WTC11 (cell line): Measurements from ENCODE around the gene ERC2.

ENCODE experiments used
- CTCF ChIP-seq: fragments of 200-600 bp; IDR thresholded peaks from 2 replicates; pipeline ENCODE4 v1.8.0; 2022; ENCODE audit warnings: antibody characterized with exemption
- HMGXB4 ChIP-seq: sonication (generic); formaldehyde crosslinking; IDR thresholded peaks from 2 replicates; pipeline ENCODE4 v1.8.1; 2023; ENCODE audit warnings: mild to moderate bottlenecking, moderate library complexity, missing genetic modification reagents
- NR3C1 ChIP-seq: sonication (generic); formaldehyde crosslinking; conservative IDR thresholded peaks from 2 replicates; pipeline ENCODE4 v1.8.1; 2023; ENCODE audit warnings: low read depth, mild to moderate bottlenecking, missing genetic modification reagents
- SMAD3 ChIP-seq: sonication (generic); formaldehyde crosslinking; IDR thresholded peaks from 2 replicates; pipeline ENCODE4 v1.8.0; 2022; ENCODE audit warnings: missing genetic modification reagents, mild to moderate bottlenecking, borderline replicate concordance

- TF ChIP-seq HMGXB4 (no peak), CTCF (no peak), NR3C1 (CRISPR knock-in tag) (no peak), SMAD3 (CRISPR knock-in tag) (no peak)
These were observed 926.8 kb downstream of the ERC2 start for GRCh38 chr3:55541456-55541855.
